OCI-LY3 (cell line): ENCODE measurements around the gene DSEL.

Experiments used
- H2AFZ ChIP-seq: fragments of 200-600, 300-600 bp; shearing (Covaris generic); 2 replicates; pipeline ENCODE4 v1.6.0; 2014; ENCODE audit warnings: antibody characterized with exemption, low read depth, low read length
- H3K27ac ChIP-seq: fragments of 200-600, 300-600 bp; sonication (generic); 2 replicates; pipeline ENCODE4 v1.5.1; 2014; ENCODE audit warnings: mild to moderate bottlenecking, low read length, moderate library complexity, mixed read lengths
- H3K27me3 ChIP-seq: fragments of 200-600, 300-600 bp; sonication (generic); 2 replicates; pipeline ENCODE4 v1.6.1; 2014; ENCODE audit warnings: low read depth, low read length, mixed read lengths
- H3K36me3 ChIP-seq: fragments of 200-600, 300-600 bp; sonication (generic); replicated peaks from 2 replicates; pipeline ENCODE3; 2014; ENCODE audit warnings: low read depth, low read length, mixed read lengths
- H3K4me1 ChIP-seq: fragments of 300-600, 200-600 bp; sonication (generic); 2 replicates; pipeline ENCODE4 v1.6.1; 2014; ENCODE audit warnings: low read length, mixed read lengths
- H3K4me2 ChIP-seq: fragments of 200-600, 300-600 bp; sonication (generic); 2 replicates; pipeline ENCODE4 v1.6.1; 2014; ENCODE audit warnings: low read length, mixed read lengths
- H3K4me3 ChIP-seq: fragments of 300-600, 200-600 bp; sonication (generic); 2 replicates; pipeline ENCODE4 v1.5.1; 2014; ENCODE audit warnings: antibody characterized with exemption, mild to moderate bottlenecking, low read length, moderate library complexity
- H3K79me2 ChIP-seq: fragments of 300-600, 200-600 bp; shearing (Covaris generic); 2 replicates; pipeline ENCODE4 v1.6.1; 2014; ENCODE audit warnings: mild to moderate bottlenecking, low read length, mixed read lengths
- H3K9ac ChIP-seq: fragments of 300-600, 200-600 bp; shearing (Covaris generic); 2 replicates; pipeline ENCODE4 v1.6.0; 2014; ENCODE audit warnings: mild to moderate bottlenecking, low read length, moderate library complexity
- H3K9me3 ChIP-seq: fragments of 200-600, 300-600 bp; shearing (Covaris generic); 2 replicates; pipeline ENCODE4 v1.6.1; 2014; ENCODE audit warnings: low read length, mixed read lengths; ENCODE audit not compliant: insufficient read depth
- H4K20me1 ChIP-seq: fragments of 200-600, 300-600 bp; sonication (generic); 2 replicates; pipeline ENCODE4 v1.6.1; 2016; ENCODE audit warnings: low read length, mixed read lengths; ENCODE audit not compliant: insufficient read depth
- EZH2phosphoT487 ChIP-seq: fragments of 200-600 bp; shearing (Covaris generic); IDR thresholded peaks from 2 replicates; pipeline ENCODE4 v1.6.1; 2018; ENCODE audit warnings: antibody characterized with exemption, mixed run types, low read depth
- TF ChIP-seq, protein P1 (sequence below): fragments of 200-600, 300-600 bp; sonication (generic); IDR thresholded peaks from 2 replicates; pipeline ENCODE4 v1.5.1; 2014; ENCODE audit warnings: antibody characterized with exemption, low read length, low read depth

The DSEL gene

DNA sequence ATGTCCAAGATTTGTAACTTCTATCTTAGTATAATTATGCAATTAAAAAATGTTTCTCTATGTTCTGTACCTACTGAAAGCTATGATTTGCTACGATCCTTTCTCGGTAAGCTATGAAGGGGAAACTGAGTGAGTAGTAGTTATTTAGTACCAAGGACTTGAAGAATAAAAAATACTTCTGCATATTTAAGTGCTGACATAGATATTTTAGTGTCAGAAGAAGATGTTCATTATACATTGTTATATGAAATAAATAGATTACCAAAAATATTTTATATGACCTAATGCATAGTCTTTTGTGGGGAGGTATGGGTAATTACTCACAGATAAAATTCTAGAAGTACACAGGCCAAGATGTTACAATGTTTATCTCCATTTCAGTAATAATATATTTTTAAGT, 39.0 kb downstream of the DSEL start:
- no peak overlapping the region for H3K4me3 ChIP-seq
- H3K27me3 ChIP-seq = no peaks in the 10 kb centered on the region
- TF ChIP-seq, protein P1, sequence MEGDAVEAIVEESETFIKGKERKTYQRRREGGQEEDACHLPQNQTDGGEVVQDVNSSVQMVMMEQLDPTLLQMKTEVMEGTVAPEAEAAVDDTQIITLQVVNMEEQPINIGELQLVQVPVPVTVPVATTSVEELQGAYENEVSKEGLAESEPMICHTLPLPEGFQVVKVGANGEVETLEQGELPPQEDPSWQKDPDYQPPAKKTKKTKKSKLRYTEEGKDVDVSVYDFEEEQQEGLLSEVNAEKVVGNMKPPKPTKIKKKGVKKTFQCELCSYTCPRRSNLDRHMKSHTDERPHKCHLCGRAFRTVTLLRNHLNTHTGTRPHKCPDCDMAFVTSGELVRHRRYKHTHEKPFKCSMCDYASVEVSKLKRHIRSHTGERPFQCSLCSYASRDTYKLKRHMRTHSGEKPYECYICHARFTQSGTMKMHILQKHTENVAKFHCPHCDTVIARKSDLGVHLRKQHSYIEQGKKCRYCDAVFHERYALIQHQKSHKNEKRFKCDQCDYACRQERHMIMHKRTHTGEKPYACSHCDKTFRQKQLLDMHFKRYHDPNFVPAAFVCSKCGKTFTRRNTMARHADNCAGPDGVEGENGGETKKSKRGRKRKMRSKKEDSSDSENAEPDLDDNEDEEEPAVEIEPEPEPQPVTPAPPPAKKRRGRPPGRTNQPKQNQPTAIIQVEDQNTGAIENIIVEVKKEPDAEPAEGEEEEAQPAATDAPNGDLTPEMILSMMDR = no peak
- no peak for TF ChIP-seq EZH2phosphoT487
- H2AFZ ChIP-seq = no peak overlapping the region
- no peaks in the 10 kb centered on the region for H3K9me3 ChIP-seq
- H3K27ac ChIP-seq = no peak overlapping the region
- no peak overlapping the region for H3K4me2 ChIP-seq
- H3K79me2 ChIP-seq = no peaks in the 10 kb centered on the region
- no peaks in the 10 kb centered on the region for H3K4me1 ChIP-seq
- H3K36me3 ChIP-seq = no peaks in the 10 kb centered on the region
- H3K9ac ChIP-seq = no peak overlapping the region
- no peaks in the 10 kb centered on the region for H4K20me1 ChIP-seq

DNA sequence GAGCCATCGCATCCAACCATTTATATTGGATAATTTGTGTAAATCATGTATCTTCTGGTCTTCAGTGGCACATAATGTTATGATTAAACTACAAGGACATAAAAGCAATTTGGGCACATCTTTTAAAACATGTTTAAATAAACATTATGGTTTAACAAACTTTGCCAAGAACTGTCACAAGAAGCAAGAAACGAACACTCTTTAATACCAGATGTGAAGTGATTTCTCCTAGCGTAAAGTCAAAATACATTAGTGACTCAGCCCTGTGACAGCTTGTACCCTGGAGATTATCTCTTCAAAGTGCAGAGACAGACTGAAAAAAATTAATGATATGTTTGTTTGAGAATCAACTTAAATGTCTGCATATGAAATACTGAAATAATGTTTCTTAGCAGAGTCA, 39.9 kb downstream of the DSEL start:
- H2AFZ ChIP-seq = no peak overlapping the region
- H4K20me1 ChIP-seq = no peaks in the 10 kb centered on the region

DNA sequence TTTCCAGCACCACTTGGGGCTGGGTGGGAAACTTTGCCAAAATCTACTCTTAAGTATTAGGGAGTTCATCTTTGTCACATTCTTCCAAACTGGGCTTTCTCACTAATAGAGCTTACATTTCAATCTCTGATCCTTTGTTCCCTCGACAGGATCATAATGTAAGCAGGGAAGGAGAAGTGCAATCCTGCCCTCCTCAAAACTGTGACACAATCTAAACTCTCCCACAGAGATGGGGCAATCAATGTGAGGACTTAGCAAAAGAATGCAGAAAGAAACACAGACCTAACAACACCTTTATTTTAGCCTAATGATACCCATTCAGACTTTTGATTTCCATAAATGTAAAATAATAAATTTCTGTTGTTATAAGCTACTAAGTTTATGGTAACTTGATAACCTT, 40.8 kb downstream of the DSEL start:
- no peaks in the 10 kb centered on the region for H3K27me3 ChIP-seq
- no peaks in the 10 kb centered on the region for H3K9me3 ChIP-seq
- no peaks in the 10 kb centered on the region for H3K4me1 ChIP-seq
- H4K20me1 ChIP-seq = no peaks in the 10 kb centered on the region
- TF ChIP-seq, protein P1 = no peak
- TF ChIP-seq EZH2phosphoT487 = no peak
- no peak overlapping the region for H3K4me3 ChIP-seq
- no peak overlapping the region for H3K9ac ChIP-seq
- H3K27ac ChIP-seq = no peak overlapping the region
- H3K36me3 ChIP-seq = no peaks in the 10 kb centered on the region
- H3K4me2 ChIP-seq = no peak overlapping the region
- H3K79me2 ChIP-seq = no peaks in the 10 kb centered on the region
- 0 out of 2 replicates have a peak overlapping the region, but pooled peaks have one; percentile 15 for H2AFZ ChIP-seq

More for the DNA sequence above, 39.9 kb downstream of the DSEL start:
- Histone ChIP-seq H3K27me3 (no peaks in the 10 kb centered on the region), H3K36me3 (no peaks in the 10 kb centered on the region), H3K9ac (no peak overlapping the region), H3K27ac (no peak overlapping the region), H3K4me3 (no peak overlapping the region), H3K9me3 (no peaks in the 10 kb centered on the region), H3K4me2 (no peak overlapping the region), H3K79me2 (no peaks in the 10 kb centered on the region), H3K4me1 (no peaks in the 10 kb centered on the region)
- TF ChIP-seq, protein P1 = no peak
- TF ChIP-seq EZH2phosphoT487 = no peak

DNA sequence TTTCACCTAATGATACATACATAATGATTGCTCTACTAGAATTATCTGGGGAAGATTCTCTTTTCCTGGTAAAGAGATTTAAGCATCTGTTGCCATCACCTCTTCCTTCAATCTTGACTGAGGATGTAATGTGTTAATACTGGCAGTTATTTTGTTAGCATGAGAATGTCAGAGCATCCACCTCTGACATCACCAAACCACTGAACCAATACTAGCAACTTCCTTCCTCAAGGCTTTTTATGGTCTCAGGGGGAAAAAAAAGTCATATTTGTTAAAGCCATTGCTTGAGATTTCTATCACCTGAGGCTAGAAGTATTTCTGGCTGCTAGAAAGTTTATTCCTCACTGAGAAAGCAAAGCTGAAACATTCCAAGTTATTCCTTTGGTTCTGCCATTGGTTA, 48.5 kb downstream of the DSEL start:
- Histone ChIP-seq H3K27me3 (no peaks in the 10 kb centered on the region), H2AFZ (0 out of 2 replicates have a peak overlapping the region, but pooled peaks have one; percentile 3), H3K79me2 (no peaks in the 10 kb centered on the region), H3K9ac (no peak overlapping the region), H3K4me1 (peaks cover 8% of the 10 kb centered on the region), H3K27ac (no peak overlapping the region), H3K4me3 (no peak overlapping the region), H3K4me2 (no peak overlapping the region), H3K36me3 (no peaks in the 10 kb centered on the region), H4K20me1 (no peaks in the 10 kb centered on the region), H3K9me3 (no peaks in the 10 kb centered on the region)
- no peak for TF ChIP-seq EZH2phosphoT487
- TF ChIP-seq, protein P1 = no peak
